HCEC 1CT (cell line): Measurements from ENCODE around the gene HOXB4.

Source experiments
- DNase-seq: peaks from one replicate; pipeline ENCODE4 v3.0.0-alpha.2; 2017

Gene HOXB4

GRCh38 chr17:48587276-48588073 is 9.3 kb upstream of the HOXB4 start:
- DNase-seq = peak; percentile 58

GRCh38 chr17:48586355-48587258 is 8.5 kb upstream of the HOXB4 start:
- DNase-seq = no peak

GRCh38 chr17:48584223-48584741 is 6.1 kb upstream of the HOXB4 start:
- DNase-seq = no peak

- DNase-seq = no peak
Observed at GRCh38 chr17:48583708-48584222, 5.6 kb upstream of the HOXB4 start.

GRCh38 chr17:48582750-48583069 is 4.6 kb upstream of the HOXB4 start:
- DNase-seq = no peak

- DNase-seq = no peak
Observed at GRCh38 chr17:48579760-48580554, 1.8 kb upstream of the HOXB4 start.

- DNase-seq = no peak
Observed at GRCh38 chr17:48579471-48579759, 1.3 kb upstream of the HOXB4 start.

- no peak for DNase-seq
Observed at GRCh38 chr17:48578616-48579470, 693 bp upstream of the HOXB4 start.

- peak; percentile 78 for DNase-seq
Observed at GRCh38 chr17:48577330-48577945, 712 bp downstream of the HOXB4 start.

- DNase-seq = peak; percentile 68
Observed at GRCh38 chr17:48576479-48577309, 1.5 kb downstream of the HOXB4 start.

- peak; percentile 39 for DNase-seq
Observed at GRCh38 chr17:48575673-48576478, 2.3 kb downstream of the HOXB4 start.

GRCh38 chr17:48575066-48575582 is 3.0 kb downstream of the HOXB4 start:
- DNase-seq = peak; percentile 54

GRCh38 chr17:48574505-48575065 is 3.6 kb downstream of the HOXB4 start:
- no peak for DNase-seq

GRCh38 chr17:48571826-48572417 is 6.2 kb downstream of the HOXB4 start:
- DNase-seq = no peak

- DNase-seq = peak; percentile 57
Observed at GRCh38 chr17:48571024-48571818, 6.9 kb downstream of the HOXB4 start.

- DNase-seq = no peak
Observed at GRCh38 chr17:48570325-48571023, 7.7 kb downstream of the HOXB4 start.

- peak; percentile 45 for DNase-seq
Observed at GRCh38 chr17:48569674-48570324, 8.4 kb downstream of the HOXB4 start.
